Vagina (tissue), 2 donors: ENCODE measurements around the gene COX18. TPM values are rescaled to one million over a fixed set of nuclear protein-coding genes. Genes with fewer than 3 reads are reported as not detected.

ENCODE experiments used
- DNase-seq, 2 donors: peaks; one replicate each; pipeline ENCODE4 v3.0.0-alpha.2; 2017; ENCODE audit errors: extremely low spot score in 2 of 2
- H3K27ac ChIP-seq: fragments of 200-600 bp; sonication (generic); one replicate; pipeline ENCODE4 v1.5.1; 2019
- H3K27me3 ChIP-seq: fragments of 200-600 bp; sonication (generic); one replicate; pipeline ENCODE4 v1.5.1; 2019
- H3K36me3 ChIP-seq, 2 donors: fragments of 200-600 bp; sonication (generic); one replicate each; pipeline ENCODE4 v1.5.1; 2017 to 2019
- H3K4me1 ChIP-seq: fragments of 200-600 bp; sonication (generic); one replicate; pipeline ENCODE4 v1.5.1; 2019
- H3K4me3 ChIP-seq, 2 donors: fragments of 200-600 bp; sonication (generic); 1 replicate in 1 of 2; 2 replicates in 1 of 2; pipeline ENCODE4 v1.5.1; 2016 to 2019
- H3K9me3 ChIP-seq: fragments of 200-600 bp; sonication (generic); one replicate; pipeline ENCODE4 v1.5.1; 2019
- CTCF ChIP-seq, 3 experiments: fragments of 450-650 bp in 2 of 3; fragments of 200-600 bp in 1 of 3; sonication (generic) in 1 of 3; IDR thresholded peaks; one replicate each; pipeline ENCODE4 v1.5.1; 2017 to 2019; ENCODE audit warnings: antibody characterized with exemption in 3 of 3, mild to moderate bottlenecking in 2 of 3, moderate library complexity in 2 of 3
- POLR2A ChIP-seq, 2 donors: fragments of 450-650 bp; IDR thresholded peaks; one replicate each; pipeline ENCODE4 v1.6.1; 2017; ENCODE audit warnings: antibody characterized with exemption in 2 of 2, mild to moderate bottlenecking in 2 of 2, moderate library complexity in 2 of 2
- POLR2AphosphoS5 ChIP-seq, 2 donors: sonication (generic); formaldehyde crosslinking; IDR thresholded peaks; one replicate each; pipeline ENCODE4 v1.9.0; 2017; ENCODE audit warnings: antibody characterized with exemption in 2 of 2, mild to moderate bottlenecking in 2 of 2, low read depth in 1 of 2; ENCODE audit not compliant: insufficient read depth in 1 of 2
- intact Hi-C: fragments of 100-400 bp; cut with DNase I; formaldehyde crosslinking; loops from one replicate; pipeline ENCODE4 v1.15.1; 2023
- small RNA-seq: library from RNA; depleted of rRNA; stranded (forward); fragments of <200 nt; gene quantifications from one replicate; pipeline ENCODE3, GENCODE V24; 2016
- total RNA-seq: library from RNA; depleted of rRNA; stranded (reverse); fragments of >200 nt; gene quantifications from one replicate; pipeline ENCODE4 v1.2.3, GENCODE V29; 2016

COX18 gene
- total RNA-seq, 1 donor from 2014 or later: 12.8 TPM

- Histone ChIP-seq H3K4me3 (no peak overlapping the region), H3K4me1 (no peaks in the 10 kb centered on the region), H3K36me3 (no peaks in the 10 kb centered on the region), H3K27me3 (no peaks in the 10 kb centered on the region), H3K9me3 (no peaks in the 10 kb centered on the region), H3K27ac (no peak overlapping the region)
- no peak for DNase-seq
- intact Hi-C loops: no loop called here
- no peak for TF ChIP-seq POLR2AphosphoS5 (IDR thresholded peaks at IDR 0.05; ENCODE audit: insufficient read depth in 1 of 2, low read depth in 1 of 2)
Measured at GRCh38 chr4:73010789-73011628, 58.5 kb downstream of the COX18 start.

- H3K36me3 ChIP-seq: no peaks in the 10 kb centered on the region
- TF ChIP-seq CTCF (IDR thresholded peaks at IDR 0.05) (no peak), POLR2AphosphoS5 (IDR thresholded peaks at IDR 0.05; ENCODE audit: insufficient read depth in 1 of 2, low read depth in 1 of 2) (no peak), POLR2A (IDR thresholded peaks at IDR 0.05) (no peak)
- intact Hi-C loops: no loop called here
- no peak for DNase-seq
- no peak overlapping the region for H3K4me3 ChIP-seq
- no peaks in the 10 kb centered on the region for H3K9me3 ChIP-seq
- H3K27ac ChIP-seq: no peak overlapping the region
- no peaks in the 10 kb centered on the region for H3K27me3 ChIP-seq
- no peaks in the 10 kb centered on the region for H3K4me1 ChIP-seq
Measured at GRCh38 chr4:73007526-73008100, 61.9 kb downstream of the COX18 start.

- Histone ChIP-seq H3K9me3 (no peaks in the 10 kb centered on the region), H3K4me3 (no peak overlapping the region), H3K27ac (no peak overlapping the region), H3K36me3 (no peaks in the 10 kb centered on the region), H3K27me3 (no peaks in the 10 kb centered on the region), H3K4me1 (no peaks in the 10 kb centered on the region)
- intact Hi-C loops: no loop called here
- TF ChIP-seq CTCF (IDR thresholded peaks at IDR 0.05) (no peak), POLR2A (IDR thresholded peaks at IDR 0.05) (no peak), POLR2AphosphoS5 (IDR thresholded peaks at IDR 0.05; ENCODE audit: insufficient read depth in 1 of 2, low read depth in 1 of 2) (no peak)
- DNase-seq: no peak
Measured at GRCh38 chr4:73006286-73006990, 63.1 kb downstream of the COX18 start.

GRCh38 chr4:73005514-73005913, 64.0 kb downstream of the COX18 start:
- Histone ChIP-seq H3K27me3 (no peaks in the 10 kb centered on the region), H3K27ac (no peak overlapping the region), H3K36me3 (no peaks in the 10 kb centered on the region), H3K4me1 (no peaks in the 10 kb centered on the region), H3K4me3 (no peak overlapping the region), H3K9me3 (no peaks in the 10 kb centered on the region)
- TF ChIP-seq POLR2AphosphoS5 (IDR thresholded peaks at IDR 0.05; ENCODE audit: insufficient read depth in 1 of 2, low read depth in 1 of 2) (no peak), POLR2A (IDR thresholded peaks at IDR 0.05) (no peak), CTCF (IDR thresholded peaks at IDR 0.05) (no peak)
- DNase-seq: no peak
- intact Hi-C loops: no loop called here

Small RNA genes within 50 kb of the gene (small RNA-seq; reads per million reads assigned to genes)
- not detected for gene RNU6ATAC5P

Other genes starting within 250 kb of the COX18 start
- 55.5 TPM for gene ANKRD17, start 189.1 kb upstream of the COX18 start, total RNA-seq